IPS DF 6.9 (cell line): ENCODE results near the gene MRPS35.

Source experiments
- DNase-seq: peaks from one replicate; pipeline ENCODE4 v3.0.0-alpha.2; 2013; ENCODE audit warnings: low read depth, low spot score
- H3K27ac ChIP-seq: one replicate; pipeline ENCODE4 v1.5.1; 2013; ENCODE audit warnings: low read length, control low read depth
- H3K27me3 ChIP-seq: 2 replicates; pipeline ENCODE4 v1.6.1; 2013; ENCODE audit warnings: mild to moderate bottlenecking, low read length; ENCODE audit not compliant: control insufficient read depth, insufficient read depth
- H3K36me3 ChIP-seq: 2 replicates; pipeline ENCODE4 v1.6.1; 2013; ENCODE audit warnings: low read length; ENCODE audit not compliant: control insufficient read depth, insufficient read depth
- H3K4me1 ChIP-seq: 2 replicates; pipeline ENCODE4 v1.6.1; 2013; ENCODE audit warnings: low read length; ENCODE audit not compliant: control insufficient read depth, insufficient read depth
- H3K4me3 ChIP-seq: 2 replicates; pipeline ENCODE4 v1.5.1; 2013; ENCODE audit warnings: mild to moderate bottlenecking, low read length
- H3K9me3 ChIP-seq: 2 replicates; pipeline ENCODE4 v1.6.1; 2013; ENCODE audit warnings: low read length, inconsistent platforms; ENCODE audit not compliant: control insufficient read depth, insufficient read depth
- WGBS: extraction: QIAGEN DNeasy Blood & Tissue Kit; methylation state at CpG from one replicate; pipeline ENCODE4 v1.1.7; 2013; ENCODE audit warnings: mixed read lengths, missing lambda C conversion rate; ENCODE audit not compliant: insufficient read length, insufficient coverage; 5-methylcytosine and 5-hydroxymethylcytosine counted together

The MRPS35 gene

DNA sequence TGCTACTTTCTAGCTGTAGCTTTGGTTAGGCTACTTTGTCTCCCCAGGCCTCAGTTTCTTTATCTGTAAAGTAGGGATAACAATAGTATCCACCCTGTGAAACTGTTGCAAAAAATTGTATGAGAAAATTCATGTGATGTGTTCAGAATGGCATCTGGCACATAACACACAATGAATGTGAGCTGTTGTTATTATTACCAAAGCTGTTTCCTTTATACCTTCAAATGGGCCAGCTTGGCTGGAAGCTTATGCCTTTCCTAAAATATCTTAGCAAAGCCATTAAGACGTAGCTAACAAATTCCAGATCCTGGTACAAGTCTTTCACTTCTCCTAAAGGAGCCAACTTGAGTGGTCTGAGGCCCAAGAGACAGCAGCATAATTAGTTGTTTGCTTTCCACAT, 94.6 kb downstream of the MRPS35 start:
- Histone ChIP-seq H3K9me3 (no peaks in the 10 kb centered on the region), H3K4me3 (no peak overlapping the region), H3K27ac (no peak overlapping the region), H3K4me1 (no peaks in the 10 kb centered on the region), H3K27me3 (no peaks in the 10 kb centered on the region), H3K36me3 (no peaks in the 10 kb centered on the region)
- DNase-seq, result no peak
- no CpG with 5 or more reads among the region's 1 CpG for WGBS
